RWPE1 (cell line): ENCODE data around the gene TTC3.

ENCODE experiments used
- CTCF ChIA-PET: fragments of 350-600 bp; sonication (Branson Sonifier 250); formaldehyde crosslinking; extraction: SDS; loops from one replicate; lab custom pipeline; 2021; lab: Yijun Ruan, JAX
- POLR2A ChIA-PET: fragments of 400-600 bp; formaldehyde crosslinking; extraction: SDS; loops from one replicate; lab custom pipeline; 2020; ENCODE audit warnings: antibody characterized with exemption; ENCODE audit not compliant: low non-redundant PET; lab: Yijun Ruan, JAX
- DNase-seq: peaks from one replicate; pipeline ENCODE4 v3.0.0; 2012; ENCODE audit warnings: low spot score
- H3K27ac ChIP-seq: fragments of 450-650 bp; 2 replicates; pipeline ENCODE4 v1.5.1; 2017
- CTCF ChIP-seq: fragments of 450-650 bp; conservative IDR thresholded peaks from 2 replicates; pipeline ENCODE4 v1.5.1; 2017; ENCODE audit warnings: low read depth, mild to moderate bottlenecking

Gene TTC3

GRCh38 chr21:37182222-37182621, 109.2 kb downstream of the TTC3 start:
- no peak overlapping the region for H3K27ac ChIP-seq
- CTCF ChIA-PET, result no interaction called here
- POLR2A ChIA-PET, result no interaction called here
- TF ChIP-seq CTCF, result no peak
- no peak for DNase-seq

- POLR2A ChIA-PET, result no interaction called here
Observed at GRCh38 chr21:37183749-37184148, 110.7 kb downstream of the TTC3 start.

GRCh38 chr21:37184784-37185593, 111.9 kb downstream of the TTC3 start:
- no peak for TF ChIP-seq CTCF
- DNase-seq, result no peak
- H3K27ac ChIP-seq, result no peak overlapping the region
- ChIA-PET POLR2A (interaction anchor here (0.7 kb wide), 1 partner anchor 708 kb away, joined by 3 read pairs; no protein-coding TSS in a partner anchor), CTCF (interaction anchor here (0.5 to 0.6 kb wide), 2 partner anchors 67 to 136 kb away, joined by 3 read pairs; no protein-coding TSS in a partner anchor)

More at GRCh38 chr21:37183749-37184148, 110.7 kb downstream of the TTC3 start:
- no peak for TF ChIP-seq CTCF
- no peak overlapping the region for H3K27ac ChIP-seq
- no peak for DNase-seq
- CTCF ChIA-PET, result no interaction called here

GRCh38 chr21:37186983-37187382, 113.9 kb downstream of the TTC3 start:
- H3K27ac ChIP-seq, result no peak overlapping the region
- no peak for TF ChIP-seq CTCF
- ChIA-PET POLR2A (no interaction called here), CTCF (interaction anchor here (1.0 kb wide), 1 partner anchor 9 kb away, joined by 4 read pairs; no protein-coding TSS in a partner anchor)
- DNase-seq, result no peak

GRCh38 chr21:37188825-37189224, 115.8 kb downstream of the TTC3 start:
- H3K27ac ChIP-seq, result no peak overlapping the region
- POLR2A ChIA-PET, result no interaction called here
- no peak for TF ChIP-seq CTCF
- CTCF ChIA-PET, result interaction anchor here (0.7 kb wide), 1 partner anchor 216 kb away, joined by 5 read pairs; no protein-coding TSS in a partner anchor
- no peak for DNase-seq

- CTCF ChIA-PET, result interaction anchor here (0.6 kb wide), 1 partner anchor 85 kb away, joined by 8 read pairs; no protein-coding TSS in a partner anchor
- DNase-seq, result no peak
- no peak overlapping the region for H3K27ac ChIP-seq
- POLR2A ChIA-PET, result no interaction called here
- TF ChIP-seq CTCF, result no peak
Observed at GRCh38 chr21:37192019-37192418, 119.0 kb downstream of the TTC3 start.
